ENCODE results near the gene EXOC2. TPM values are rescaled to one million over a fixed set of nuclear protein-coding genes. Genes with fewer than 3 reads are reported as not detected.

EXOC2 gene
- total and polyA plus RNA-seq, 10 of the 15 experiments (the other 5 are each of a cell fraction or from before 2014, with no cell fraction given): 8.7 to 32.8 (median 20.7) TPM

DNA sequence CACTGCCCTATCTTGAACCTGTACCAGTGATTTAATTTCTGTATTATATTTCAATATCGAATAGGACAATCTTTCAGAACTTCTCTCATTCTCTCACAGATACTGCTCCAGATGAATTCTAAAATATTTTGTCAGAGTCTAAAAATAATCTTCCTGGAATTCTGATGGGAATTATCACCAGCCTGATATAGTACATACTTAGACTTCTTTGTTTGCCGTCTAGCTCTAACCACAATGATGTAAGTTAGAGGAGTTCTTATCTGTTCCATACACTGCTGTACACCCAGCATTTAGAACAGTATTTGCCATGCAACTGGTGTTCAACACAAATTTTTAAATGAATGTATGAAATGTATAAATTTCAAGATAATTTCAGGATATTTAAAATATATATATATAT is 34.7 kb downstream of the EXOC2 start (continued):
- TF ChIP-seq, protein P1, sequence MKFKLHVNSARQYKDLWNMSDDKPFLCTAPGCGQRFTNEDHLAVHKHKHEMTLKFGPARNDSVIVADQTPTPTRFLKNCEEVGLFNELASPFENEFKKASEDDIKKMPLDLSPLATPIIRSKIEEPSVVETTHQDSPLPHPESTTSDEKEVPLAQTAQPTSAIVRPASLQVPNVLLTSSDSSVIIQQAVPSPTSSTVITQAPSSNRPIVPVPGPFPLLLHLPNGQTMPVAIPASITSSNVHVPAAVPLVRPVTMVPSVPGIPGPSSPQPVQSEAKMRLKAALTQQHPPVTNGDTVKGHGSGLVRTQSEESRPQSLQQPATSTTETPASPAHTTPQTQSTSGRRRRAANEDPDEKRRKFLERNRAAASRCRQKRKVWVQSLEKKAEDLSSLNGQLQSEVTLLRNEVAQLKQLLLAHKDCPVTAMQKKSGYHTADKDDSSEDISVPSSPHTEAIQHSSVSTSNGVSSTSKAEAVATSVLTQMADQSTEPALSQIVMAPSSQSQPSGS (IDR thresholded peaks at IDR 0.05; ENCODE audit: low read length): no peak

DNA sequence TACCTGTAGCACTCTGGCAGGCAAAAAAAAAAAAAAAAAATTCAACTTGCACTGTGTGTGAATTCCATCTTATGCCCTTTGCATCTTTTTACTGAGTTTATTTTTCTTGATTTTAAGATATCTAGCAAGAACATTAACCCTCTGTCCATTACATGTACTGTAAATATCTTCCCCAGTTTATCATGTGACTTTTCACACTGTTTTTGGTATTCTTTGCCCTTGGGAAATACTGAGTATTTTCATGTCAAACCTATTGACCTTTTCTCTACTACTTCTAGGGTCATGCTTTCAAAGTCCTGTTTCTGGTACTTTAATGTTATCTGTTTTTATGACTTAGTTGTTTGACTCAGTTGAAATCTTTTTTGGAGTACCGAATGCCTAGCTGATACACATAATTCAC is 35.2 kb downstream of the EXOC2 start:
- Histone ChIP-seq H3K9ac (ENCODE audit: control insufficient read depth, insufficient read depth, low read length) (no peak overlapping the region), H3K36me3 (ENCODE audit: control insufficient read depth in 2 of 2, insufficient read depth in 2 of 2, low read length in 1 of 2) (peaks cover 0 to 4% of the 10 kb centered on the region in 2 experiments; a peak in 2 of 4 replicates), H3K79me2 (ENCODE audit: control insufficient read depth, insufficient read depth, low read length) (peaks cover 2% of the 10 kb centered on the region), H4K20me1 (ENCODE audit: control insufficient read depth, insufficient read depth) (no peaks in the 10 kb centered on the region), H2AFZ (ENCODE audit: control insufficient read depth, low read depth, low read length) (no peak overlapping the region), H3K4me3 (no peak overlapping the region), H3K4me1 (ENCODE audit: control insufficient read depth, insufficient read depth, low read length) (no peaks in the 10 kb centered on the region), H3K4me2 (ENCODE audit: control insufficient read depth, insufficient read depth) (no peak overlapping the region), H3K27ac (ENCODE audit: control insufficient read depth, insufficient read depth) (no peak overlapping the region), H3K9me3 (replicated peaks; ENCODE audit: control insufficient read depth, insufficient read depth, low read length) (no peaks in the 10 kb centered on the region; the same call in 2 of the 3 replicates), H3K27me3 (replicated peaks in 1 of 2; ENCODE audit: control insufficient read depth in 2 of 2, insufficient read depth in 2 of 2, low read length in 1 of 2) (no peaks in the 10 kb centered on the region)
- no peak for ATAC-seq
- WGBS (ENCODE audit: insufficient coverage, insufficient replicate concordance, low lambda C conversion rate, missing lambda C conversion rate): 100% methylated on average over 1 of the region's 1 CpG
- no peak for FAIRE-seq
- SMC1A ChIA-PET (ENCODE audit: uncharacterized antibody, unreplicated experiment): interaction anchor here (0.5 kb wide), 1 partner anchor 13 kb away, joined by 3 read pairs; no protein-coding TSS in a partner anchor
- no TSS peak for BruUV-seq (replicated peaks)
- DNase-seq (ENCODE audit: low read depth, low spot score): no peak
- intact Hi-C loops (cut with micrococcal nuclease; ENCODE audit: unreplicated experiment): no loop called here
- RAD21 ChIA-PET (ENCODE audit: unreplicated experiment): no interaction called here
- POLR2A ChIA-PET: no interaction called here
- no peak for TF ChIP-seq RFX5 (IDR thresholded peaks at IDR 0.05; ENCODE audit: low read depth, low read length)
- TF ChIP-seq YY1 (IDR thresholded peaks at IDR 0.05; ENCODE audit: low read depth, low read length): no peak
- in situ Hi-C loops (cut with MboI): no loop called here
- CTCF ChIA-PET: interaction anchor here (0.6 kb wide), 1 partner anchor 15 kb away, joined by 3 read pairs; no protein-coding TSS in a partner anchor
